Measurements from ENCODE around the gene LSM4. TPM values are rescaled to one million over a fixed set of nuclear protein-coding genes. Genes with fewer than 3 reads are reported as not detected.
"Not testable (repeated sequence)": the region's sequence is repeated elsewhere in the genome, so short reads cannot be mapped to it uniquely, and the experiment has no call there.

Gene LSM4
- polyA plus RNA-seq, 1 donor, result 87.8 TPM

DNA sequence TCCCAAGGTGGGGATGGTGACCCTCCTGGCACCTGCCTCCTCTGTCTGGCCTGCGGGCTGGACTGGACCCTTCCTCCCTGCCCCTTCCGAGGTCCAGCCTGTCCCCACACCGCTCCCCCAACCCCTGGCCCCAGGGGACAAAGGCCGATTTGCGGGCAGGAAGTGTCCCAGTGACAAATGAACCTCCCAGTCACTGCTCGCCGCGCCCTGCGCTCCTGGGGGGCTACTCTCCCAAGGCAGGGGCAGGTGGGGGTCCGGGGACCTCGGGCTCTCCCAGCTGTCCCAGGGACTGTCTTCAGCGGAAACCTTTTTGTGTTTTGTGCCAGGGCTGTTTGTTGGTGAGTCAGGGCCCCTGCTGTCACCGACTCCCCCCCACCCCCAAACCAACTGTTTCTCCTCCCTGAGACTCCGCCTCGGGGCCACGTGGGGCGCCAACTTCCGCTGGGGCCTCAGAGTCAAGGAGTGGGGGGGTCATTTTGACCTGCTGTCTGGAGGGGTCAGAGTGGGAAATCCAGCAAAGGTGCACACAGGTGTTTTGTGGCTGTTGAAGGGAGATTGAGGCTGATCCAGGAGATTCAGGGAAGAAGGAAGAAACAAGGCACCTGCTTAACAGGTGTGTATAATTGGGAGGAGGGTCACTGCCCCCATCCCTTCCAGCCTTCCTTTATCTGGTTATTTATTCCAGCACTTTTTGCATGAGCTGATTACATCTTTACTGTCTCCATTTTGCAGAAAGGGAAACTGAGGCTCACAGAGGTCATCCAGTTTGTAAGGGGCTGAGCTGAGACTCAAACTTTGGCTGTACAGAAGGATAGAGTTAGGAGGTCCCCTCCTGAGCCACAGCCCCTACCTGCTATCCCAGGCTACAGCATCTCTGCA, 18.4 kb upstream of the LSM4 start:
- DNase-seq (ENCODE audit: low read depth), result no peak

DNA sequence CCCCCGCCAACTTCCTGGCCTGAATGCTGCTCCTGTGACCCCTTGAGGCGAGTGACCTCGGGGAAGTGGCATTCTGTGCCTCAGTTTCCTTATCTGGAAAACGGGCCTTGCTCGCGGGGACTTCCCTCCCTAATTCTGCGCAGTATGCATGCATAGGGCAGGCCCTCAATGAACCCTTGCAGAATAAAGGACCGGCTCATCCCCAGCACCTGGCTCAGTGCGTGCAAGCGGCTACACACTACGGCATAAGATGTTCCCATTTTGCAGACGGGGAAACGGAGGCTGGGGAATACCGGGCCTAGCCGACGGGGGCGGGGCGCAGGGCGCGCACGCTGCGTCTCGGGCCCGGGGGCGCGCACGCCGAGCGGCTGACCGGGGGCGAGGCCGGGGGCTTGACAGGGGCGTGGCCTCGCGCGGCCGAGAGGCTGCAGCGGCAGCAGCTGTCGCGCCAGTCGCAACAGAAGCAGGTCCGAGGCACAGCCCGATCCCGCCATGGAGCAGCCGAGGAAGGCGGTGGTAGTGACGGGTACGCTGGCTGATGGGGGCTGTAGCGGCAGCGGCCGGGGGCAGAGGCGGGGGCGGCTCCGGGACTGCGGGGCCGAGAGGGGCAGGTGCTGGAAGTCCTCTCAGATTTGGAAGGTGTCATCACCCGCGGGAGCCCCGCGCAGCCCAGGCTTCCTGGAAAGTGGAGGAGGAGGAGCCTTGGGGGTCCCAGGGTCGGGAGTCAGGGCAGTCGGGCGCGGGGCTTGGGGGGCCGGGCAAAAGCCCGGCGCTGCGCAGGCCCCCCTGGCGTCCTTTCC, 17.5 kb upstream of the LSM4 start, which contains the start of gene PGPEP1:
PGPEP1 (plus strand) TSS at position 409 of the 800 bp plus-strand sequence; CDS start at position 493, 84 bp downstream.
- DNase-seq (ENCODE audit: low read depth), result no peak

- no peak for DNase-seq (ENCODE audit: low read depth)
These were observed 16.8 kb upstream of the LSM4 start for GRCh38 chr19:18339723-18340122.

DNA sequence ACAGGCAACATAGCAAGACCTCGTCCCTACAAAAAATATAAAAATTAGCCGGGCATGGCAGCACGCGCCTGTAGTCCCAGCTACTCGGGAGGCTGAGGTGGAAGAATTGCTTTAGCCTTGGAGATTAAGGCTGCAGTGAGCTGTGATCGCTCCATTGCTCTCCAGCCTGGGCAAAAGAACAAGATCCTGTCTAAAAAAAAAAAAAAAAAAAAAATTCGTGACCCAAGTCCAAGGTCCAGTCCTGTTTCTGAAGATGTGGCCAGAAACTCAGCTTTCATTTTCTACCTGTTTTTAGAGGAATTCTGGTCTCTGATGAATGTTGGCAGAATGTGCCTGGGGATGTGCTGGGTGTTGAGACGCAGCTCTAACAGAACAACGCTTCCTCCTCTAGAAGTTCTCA, 15.7 kb upstream of the LSM4 start:
- DNase-seq (ENCODE audit: low read depth), result no peak

GRCh38 chr19:18336121-18336520, 13.2 kb upstream of the LSM4 start:
- DNase-seq (ENCODE audit: low read depth), result no peak

DNA sequence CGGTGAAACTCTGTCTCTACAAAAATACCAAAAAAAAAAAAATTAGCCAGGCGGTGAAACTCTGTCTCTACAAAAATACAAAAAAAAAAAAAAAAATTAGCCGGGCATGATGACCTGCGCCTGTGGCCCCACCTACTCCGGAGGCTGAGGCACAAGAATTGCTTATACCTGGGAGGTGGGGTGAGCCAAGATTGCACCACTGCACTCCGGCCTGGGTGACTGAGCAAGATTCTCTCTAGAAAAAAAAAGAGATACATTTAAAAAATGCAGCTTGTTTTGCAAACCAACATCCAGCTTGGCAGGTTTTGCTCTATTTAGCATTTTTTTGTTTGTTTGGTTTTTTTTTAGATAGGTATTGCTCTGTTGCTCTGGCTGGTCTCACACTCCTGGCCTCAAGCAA, 10.8 kb upstream of the LSM4 start:
- no peak for DNase-seq (ENCODE audit: low read depth)

DNA sequence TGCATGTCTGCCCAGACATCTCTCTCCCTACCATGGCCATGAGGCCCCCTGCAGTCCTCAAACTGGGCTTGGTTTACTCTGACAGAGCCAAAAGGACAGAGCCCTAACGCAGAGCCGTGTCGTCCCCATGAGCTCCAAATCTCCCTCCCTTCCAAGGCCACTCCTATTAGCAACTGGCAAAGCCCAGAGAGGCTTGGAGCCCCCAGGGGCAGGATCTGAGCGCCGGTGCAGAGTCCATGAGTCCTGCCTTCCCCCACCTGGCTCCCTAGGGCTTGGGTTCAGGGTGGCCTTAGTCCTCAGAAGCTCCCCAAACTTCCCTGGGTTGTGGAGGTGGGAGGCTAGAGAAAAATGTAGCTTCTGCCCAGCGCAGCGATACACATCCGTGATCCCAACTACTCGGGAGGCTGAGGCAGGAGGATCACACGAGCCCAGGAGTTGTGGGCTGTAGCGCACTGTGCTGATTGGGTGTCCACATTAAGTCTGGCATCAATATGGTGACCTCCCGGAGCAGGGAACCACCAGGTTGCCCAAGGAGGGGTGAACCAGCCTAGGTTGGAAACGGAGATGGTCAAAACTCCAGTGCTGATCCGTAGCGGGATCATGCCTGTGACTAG, 10.1 kb upstream of the LSM4 start:
- DNase-seq (ENCODE audit: low read depth), result no peak

DNA sequence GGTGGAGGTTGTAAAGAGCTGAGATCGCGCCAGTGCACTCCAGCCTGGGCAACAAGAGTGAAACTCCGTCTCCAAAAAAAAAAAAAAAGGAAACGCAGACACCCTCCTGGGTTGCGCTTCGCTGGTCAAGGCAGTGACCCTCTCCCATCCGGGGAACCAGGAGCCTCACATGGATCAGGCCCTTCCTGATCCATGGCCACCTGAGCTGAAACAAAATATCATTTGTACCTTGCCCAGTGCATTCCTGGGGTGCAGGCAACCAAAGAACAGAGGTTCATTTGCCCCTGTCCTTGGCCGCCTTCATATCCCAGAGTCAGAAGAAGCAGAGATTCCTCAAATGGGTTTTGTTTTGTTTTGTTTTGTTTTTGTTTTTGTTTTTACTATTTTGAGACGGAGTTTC, 8.0 kb upstream of the LSM4 start:
- no peak for DNase-seq (ENCODE audit: low read depth)

DNA sequence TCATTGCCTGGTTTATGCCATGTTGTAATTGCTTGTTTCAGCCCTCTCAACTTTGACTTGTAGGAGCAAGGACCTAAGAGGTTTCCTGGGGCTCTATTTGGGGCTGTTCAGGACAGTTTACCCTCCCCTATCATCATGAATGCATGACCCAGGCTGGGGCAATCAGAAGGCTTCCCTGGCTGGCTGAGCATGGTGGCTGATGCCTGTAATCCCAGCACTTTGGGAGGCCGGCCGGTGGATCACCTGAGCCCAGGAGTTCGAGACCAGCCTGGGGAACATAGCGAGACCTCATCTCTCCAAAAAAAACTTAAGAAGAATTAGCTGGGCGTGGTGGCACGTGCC, 6.1 kb upstream of the LSM4 start:
- DNase-seq (ENCODE audit: low read depth), result no peak

DNA sequence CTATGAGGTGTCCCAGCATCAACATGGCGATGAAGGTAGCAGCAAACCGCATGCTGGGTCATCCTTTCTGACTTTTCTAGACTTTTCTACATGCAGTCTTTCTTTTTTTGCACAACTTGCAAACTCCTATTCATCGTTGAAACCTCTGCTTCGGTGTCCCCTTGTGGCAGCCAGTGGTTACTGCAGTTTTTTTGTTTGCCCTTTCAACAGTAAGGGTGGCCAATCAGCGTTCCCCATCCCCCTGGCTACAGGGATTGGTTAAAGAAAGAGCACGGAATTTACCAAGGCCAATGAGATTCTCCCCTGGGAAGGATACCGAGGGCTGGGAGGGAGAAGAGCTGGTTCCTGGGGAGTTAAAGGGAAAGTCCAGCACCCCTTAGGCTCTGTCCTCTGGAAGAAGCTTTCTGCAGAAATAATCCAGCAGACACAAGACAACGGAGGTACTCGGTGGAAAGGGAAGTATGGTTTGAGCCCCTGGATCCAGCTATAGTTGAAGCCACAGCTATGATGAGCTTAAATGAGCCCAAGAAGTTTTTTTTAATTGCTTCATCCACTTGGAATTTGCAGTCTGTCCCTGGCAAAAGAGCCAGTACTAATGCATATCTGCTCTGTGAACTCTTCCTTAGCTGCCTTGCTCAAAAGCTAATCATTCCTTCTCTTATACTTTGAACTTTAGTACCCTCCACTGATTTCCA, 5.6 kb upstream of the LSM4 start:
- DNase-seq (ENCODE audit: low read depth), result peak; percentile 98

DNA sequence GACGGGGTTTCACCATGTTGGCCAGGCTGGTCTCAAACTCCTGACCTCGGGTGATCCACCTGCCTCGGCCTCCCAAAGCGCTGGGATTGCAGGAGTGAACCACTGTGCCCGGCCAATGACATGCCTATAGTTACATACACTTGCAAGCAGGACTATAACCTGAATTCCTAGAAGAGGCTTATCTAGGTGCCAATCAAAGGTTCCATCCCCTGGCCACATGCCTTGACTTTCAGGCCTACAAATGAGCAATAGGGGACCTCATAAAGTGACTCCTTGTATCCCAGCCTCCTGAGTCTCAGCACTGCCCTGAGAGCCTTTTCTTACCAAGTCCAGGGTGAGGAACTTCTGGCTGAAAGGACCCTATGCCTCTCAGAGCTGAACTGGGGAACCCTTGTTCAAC, 3.9 kb upstream of the LSM4 start:
- DNase-seq (ENCODE audit: low read depth), result no peak

GRCh38 chr19:18324373-18324731, 1.5 kb upstream of the LSM4 start:
- not testable (repeated sequence) for DNase-seq (ENCODE audit: low read depth)

DNA sequence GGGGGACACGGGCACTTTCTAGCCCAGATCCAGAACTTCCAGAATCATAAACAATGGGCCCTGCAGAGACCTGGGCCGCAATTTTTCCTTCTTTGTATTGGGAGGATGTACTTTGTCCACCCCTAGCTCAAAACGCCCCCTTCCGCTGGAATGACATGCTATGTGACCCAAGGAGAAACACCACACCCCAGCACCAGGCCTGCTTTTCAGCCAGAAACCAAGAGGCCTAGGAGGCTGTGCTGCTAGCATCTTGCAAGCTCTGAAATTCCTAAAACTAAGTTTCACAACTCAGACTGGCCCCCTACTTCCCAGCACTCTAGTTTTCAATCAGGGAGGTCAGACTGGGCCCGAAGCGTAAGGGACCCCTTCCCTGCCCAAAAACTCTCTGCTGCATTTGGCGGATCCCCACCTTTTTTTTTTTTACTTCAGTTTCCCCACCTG, 538 bp downstream of the LSM4 start:
- no peak for DNase-seq (ENCODE audit: low read depth)

GRCh38 chr19:18321734-18322102, 1.2 kb downstream of the LSM4 start:
- DNase-seq (ENCODE audit: low read depth), result no peak

DNA sequence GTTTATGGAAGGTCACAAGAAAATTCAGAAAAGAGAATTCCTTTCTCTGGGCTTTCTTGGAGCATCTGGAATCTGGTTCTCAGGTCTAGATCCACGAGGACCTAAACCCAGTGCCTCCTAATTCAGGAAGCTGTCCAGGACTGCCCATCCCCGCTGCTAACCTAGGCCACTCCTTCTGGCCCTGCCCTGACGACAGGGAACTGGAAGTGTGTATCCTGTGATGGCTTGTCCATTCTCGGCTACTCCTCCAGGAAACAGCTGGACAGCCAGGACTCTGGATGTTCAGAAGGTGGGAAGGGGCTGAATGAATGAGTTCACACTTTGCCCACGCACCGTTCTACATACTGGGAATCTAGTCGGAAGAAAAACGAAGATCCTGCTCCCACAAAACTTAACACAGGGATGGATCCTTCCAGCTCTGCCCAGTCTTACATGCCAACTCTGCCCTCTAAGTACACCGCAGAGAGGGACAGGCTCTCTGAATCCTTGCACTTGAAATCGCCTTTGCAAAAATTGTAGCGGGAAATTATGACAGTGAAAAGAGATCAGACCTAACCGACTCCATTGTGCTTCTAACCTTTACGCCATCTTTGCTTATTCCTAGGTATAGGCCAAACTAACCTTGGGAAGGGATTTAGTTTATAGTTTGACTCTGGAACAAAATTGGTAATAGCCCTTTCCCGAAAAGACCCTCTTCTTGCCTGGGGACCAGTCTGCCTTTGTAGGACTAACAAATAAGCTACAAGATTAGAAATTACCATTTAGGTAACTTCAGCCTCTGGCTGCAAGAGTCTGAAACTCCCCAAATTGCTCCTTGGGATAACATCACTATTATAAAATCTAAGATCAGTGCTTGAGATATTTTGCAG, 1.8 kb downstream of the LSM4 start:
- DNase-seq (ENCODE audit: low read depth), result no peak

DNA sequence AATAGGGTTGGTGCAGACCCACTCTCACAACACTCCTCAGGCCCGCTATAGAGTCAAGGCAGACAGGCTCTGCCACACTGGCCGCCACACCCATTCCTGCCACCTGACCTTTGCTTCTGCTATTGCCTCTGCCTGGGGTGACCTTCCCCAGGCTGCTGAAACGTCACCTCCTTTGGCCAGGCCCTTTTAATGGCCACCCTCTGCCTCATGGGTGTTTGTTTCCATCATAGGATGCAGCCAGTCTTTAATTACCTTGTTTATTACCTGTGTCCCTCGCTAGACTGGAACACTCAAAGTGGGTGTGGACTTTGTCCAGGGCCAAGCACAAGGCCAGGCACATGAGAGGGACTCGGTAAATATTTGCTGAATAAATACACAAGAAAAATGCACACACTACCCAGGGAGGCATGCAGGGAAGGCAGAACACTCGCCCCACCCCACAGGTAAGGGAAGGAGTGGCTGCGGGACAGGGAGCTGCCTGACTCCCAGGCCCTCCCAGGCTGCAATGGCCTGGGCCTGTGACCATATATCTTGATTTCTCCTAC, 3.2 kb downstream of the LSM4 start:
- no peak for DNase-seq (ENCODE audit: low read depth)

- DNase-seq (ENCODE audit: low read depth), result no peak
These were observed 4.7 kb downstream of the LSM4 start for GRCh38 chr19:18317961-18318800.

DNA sequence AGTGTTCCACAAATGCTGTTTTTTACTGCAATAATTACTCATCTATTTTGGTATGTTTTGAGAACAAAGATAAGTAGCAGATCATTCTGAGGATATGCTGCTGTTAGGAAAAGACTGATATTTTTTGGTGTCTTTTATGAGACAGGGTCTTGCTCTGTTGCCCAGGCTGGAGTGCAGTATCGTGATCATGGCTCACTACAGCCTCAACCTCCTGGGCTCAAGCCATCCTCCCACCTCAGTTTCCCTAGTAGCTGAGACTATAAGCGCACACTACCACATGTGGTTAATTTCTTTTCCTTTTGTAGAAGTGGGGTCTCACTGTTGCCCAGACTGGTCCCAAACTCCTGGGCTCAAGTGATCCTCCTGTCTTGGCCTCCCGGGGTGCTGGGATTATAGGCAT, 9.5 kb downstream of the LSM4 start:
- DNase-seq (ENCODE audit: low read depth), result no peak

GRCh38 chr19:18312092-18312534, 10.8 kb downstream of the LSM4 start:
- no peak for DNase-seq (ENCODE audit: low read depth)
